GM23248 (cell line): ENCODE measurements around the gene EMP3. TPM values are rescaled to one million over a fixed set of nuclear protein-coding genes. Genes with fewer than 3 reads are reported as not detected.
A peak's percentile ranks its signal among the peaks of the same experiment; 100 is the strongest.

Experiments used
- DNase-seq: peaks from one replicate; pipeline ENCODE4 v3.0.0-alpha.2; 2015
- H2AFZ ChIP-seq: fragments of 200-600 bp; sonication (generic); 2 replicates; pipeline ENCODE4 v1.6.1; 2016; ENCODE audit warnings: antibody characterized with exemption
- H3F3A ChIP-seq: fragments of 200-600 bp; sonication (generic); 2 replicates; pipeline ENCODE4 v1.6.1; 2016; ENCODE audit warnings: mild to moderate bottlenecking, antibody characterized with exemption, mixed run types; ENCODE audit not compliant: insufficient read depth
- H3K27ac ChIP-seq: fragments of 200-600 bp; sonication (generic); 2 replicates; pipeline ENCODE4 v1.5.1; 2016; ENCODE audit warnings: mild to moderate bottlenecking
- H3K27me3 ChIP-seq: fragments of 200-600 bp; sonication (generic); replicated peaks from 2 replicates; pipeline ENCODE4 v1.6.1; 2016; ENCODE audit warnings: mild to moderate bottlenecking; ENCODE audit not compliant: insufficient read depth
- H3K36me3 ChIP-seq: fragments of 200-600 bp; sonication (generic); 2 replicates; pipeline ENCODE4 v1.6.1; 2016; ENCODE audit warnings: low read depth, mild to moderate bottlenecking
- H3K4me1 ChIP-seq: fragments of 200-600 bp; sonication (generic); 2 replicates; pipeline ENCODE4 v1.6.1; 2016; ENCODE audit warnings: mild to moderate bottlenecking; ENCODE audit not compliant: insufficient read depth
- H3K4me2 ChIP-seq: fragments of 200-600 bp; sonication (generic); one replicate; pipeline ENCODE4 v1.6.1; 2016; ENCODE audit warnings: mild to moderate bottlenecking; ENCODE audit not compliant: unreplicated experiment
- H3K4me3 ChIP-seq: fragments of 200-600 bp; sonication (generic); 2 replicates; pipeline ENCODE4 v1.5.1; 2016; ENCODE audit warnings: mild to moderate bottlenecking
- H3K79me2 ChIP-seq: fragments of 200-600 bp; sonication (generic); 2 replicates; pipeline ENCODE4 v1.6.1; 2016; ENCODE audit warnings: mild to moderate bottlenecking; ENCODE audit not compliant: insufficient read depth
- H3K9ac ChIP-seq: fragments of 200-600 bp; sonication (generic); 2 replicates; pipeline ENCODE4 v1.6.1; 2016; ENCODE audit warnings: mild to moderate bottlenecking
- H3K9me2 ChIP-seq: fragments of 200-600 bp; sonication (generic); 2 replicates; pipeline ENCODE4 v1.6.1; 2016; ENCODE audit warnings: mixed run types, mild to moderate bottlenecking, moderate library complexity; ENCODE audit not compliant: insufficient read depth
- H3K9me3 ChIP-seq: fragments of 200-600 bp; sonication (generic); one replicate; pipeline ENCODE4 v1.6.1; 2017; ENCODE audit warnings: low read depth
- H4K20me1 ChIP-seq: fragments of 200-600 bp; sonication (generic); 2 replicates; pipeline ENCODE4 v1.6.0; 2016; ENCODE audit not compliant: insufficient read depth
- EZH2 ChIP-seq: fragments of 200-600 bp; sonication (generic); IDR thresholded peaks from 2 replicates; pipeline ENCODE4 v1.6.1; 2018; ENCODE audit warnings: antibody characterized with exemption, mild to moderate bottlenecking; ENCODE audit not compliant: insufficient read depth, poor library complexity, severe bottlenecking
- EZH2phosphoT487 ChIP-seq: fragments of 200-600 bp; sonication (generic); IDR thresholded peaks from 2 replicates; pipeline ENCODE4 v1.6.1; 2018; ENCODE audit warnings: antibody characterized with exemption, moderate library complexity, mild to moderate bottlenecking, low read depth; ENCODE audit not compliant: insufficient read depth
- WGBS, 2 experiments: methylation state at CpG; one replicate each; pipeline ENCODE4 v1.1.6; 2015 to 2017; ENCODE audit warnings: low lambda C conversion rate in 2 of 2, low coverage in 1 of 2; ENCODE audit errors: missing lambda C conversion rate in 2 of 2; 5-methylcytosine and 5-hydroxymethylcytosine counted together
- in situ Hi-C: fragments of 300-500 bp; cut with MboI; formaldehyde crosslinking; loops from 2 replicates; pipeline ENCODE4 v1.15.0; 2020
- polyA plus RNA-seq: library from polyadenylated mRNA; unstranded; fragments of >200 nt; fragmentation: Nextera tagmentation; extraction: Ambion mirVana; gene quantifications from 2 replicates; pipeline ENCODE4 v1.2.1, GENCODE V29; 2016
- total RNA-seq: library from RNA; depleted of rRNA; stranded (reverse); fragments of >200 nt; shearing (Covaris generic); gene quantifications from 2 replicates; pipeline ENCODE4 v1.2.3, GENCODE V29; 2014

EMP3 gene
- total and polyA plus RNA-seq, 2 experiments from 2014 or later = 196 to 716 TPM

- WGBS, 2 experiments = 97% methylated on average over 19 to 20 of the region's 20 CpGs
- Histone ChIP-seq H4K20me1 (no peaks in the 10 kb centered on the region), H3K9me3 (no peaks in the 10 kb centered on the region), H3K9ac (no peak overlapping the region), H3K27me3 (no peaks in the 10 kb centered on the region), H3K4me2 (no peak overlapping the region), H2AFZ (no peak overlapping the region), H3K9me2 (no peaks in the 10 kb centered on the region), H3K4me1 (no peaks in the 10 kb centered on the region), H3K4me3 (no peak overlapping the region), H3K36me3 (no peaks in the 10 kb centered on the region), H3K79me2 (no peaks in the 10 kb centered on the region), H3F3A (no peaks in the 10 kb centered on the region), H3K27ac (no peak overlapping the region)
- no peak for DNase-seq
- in situ Hi-C loops = no loop called here
- no peak for TF ChIP-seq EZH2phosphoT487
- TF ChIP-seq EZH2 = no peak
Observed at GRCh38 chr19:48342414-48342738, 17.0 kb downstream of the EMP3 start.

GRCh38 chr19:48342841-48343540, 17.6 kb downstream of the EMP3 start:
- no peak overlapping the region for H3K4me2 ChIP-seq
- no peak overlapping the region for H3K27ac ChIP-seq
- no peaks in the 10 kb centered on the region for H3F3A ChIP-seq
- peak; percentile 74 for DNase-seq
- H3K4me3 ChIP-seq = no peak overlapping the region
- no peak overlapping the region for H3K9ac ChIP-seq
- no peaks in the 10 kb centered on the region for H4K20me1 ChIP-seq
- H3K36me3 ChIP-seq = no peaks in the 10 kb centered on the region
- no peak overlapping the region for H2AFZ ChIP-seq
- in situ Hi-C loops = no loop called here
- no peaks in the 10 kb centered on the region for H3K9me3 ChIP-seq
- H3K4me1 ChIP-seq = no peaks in the 10 kb centered on the region
- H3K79me2 ChIP-seq = no peaks in the 10 kb centered on the region
- H3K9me2 ChIP-seq = no peaks in the 10 kb centered on the region
- no peaks in the 10 kb centered on the region for H3K27me3 ChIP-seq
- TF ChIP-seq EZH2 = no peak
- WGBS, 2 experiments = 87 to 90% methylated on average over 23 of the region's 23 CpGs

- H3F3A ChIP-seq = no peaks in the 10 kb centered on the region
- TF ChIP-seq EZH2 (no peak), EZH2phosphoT487 (no peak)
- no peak overlapping the region for H3K9ac ChIP-seq
- in situ Hi-C loops = no loop called here
- WGBS, 2 experiments = 93 to 99% methylated on average over 6 of the region's 6 CpGs
- no peaks in the 10 kb centered on the region for H4K20me1 ChIP-seq
- no peaks in the 10 kb centered on the region for H3K9me2 ChIP-seq
- no peak overlapping the region for H3K27ac ChIP-seq
- H2AFZ ChIP-seq = no peak overlapping the region
- no peaks in the 10 kb centered on the region for H3K4me1 ChIP-seq
- no peaks in the 10 kb centered on the region for H3K27me3 ChIP-seq
- no peak for DNase-seq
- no peaks in the 10 kb centered on the region for H3K9me3 ChIP-seq
- no peaks in the 10 kb centered on the region for H3K36me3 ChIP-seq
- H3K4me3 ChIP-seq = no peak overlapping the region
- H3K79me2 ChIP-seq = no peaks in the 10 kb centered on the region
- no peak overlapping the region for H3K4me2 ChIP-seq
Observed at GRCh38 chr19:48344892-48345291, 19.5 kb downstream of the EMP3 start.

- H4K20me1 ChIP-seq = no peaks in the 10 kb centered on the region
- H3K4me1 ChIP-seq = no peaks in the 10 kb centered on the region
- no peaks in the 10 kb centered on the region for H3K27me3 ChIP-seq
- no peak overlapping the region for H2AFZ ChIP-seq
- H3K36me3 ChIP-seq = no peaks in the 10 kb centered on the region
- in situ Hi-C loops = no loop called here
- no peaks in the 10 kb centered on the region for H3F3A ChIP-seq
- DNase-seq = no peak
- no peaks in the 10 kb centered on the region for H3K9me3 ChIP-seq
- H3K27ac ChIP-seq = no peak overlapping the region
- no peak overlapping the region for H3K9ac ChIP-seq
- TF ChIP-seq EZH2phosphoT487 = no peak
- TF ChIP-seq EZH2 = no peak
- H3K4me2 ChIP-seq = no peak overlapping the region
- H3K9me2 ChIP-seq = no peaks in the 10 kb centered on the region
- H3K79me2 ChIP-seq = no peaks in the 10 kb centered on the region
- 90 to 98% methylated on average over 2 of the region's 2 CpGs for WGBS, 2 experiments
- no peak overlapping the region for H3K4me3 ChIP-seq
Observed at GRCh38 chr19:48346191-48346590, 20.8 kb downstream of the EMP3 start.

- Histone ChIP-seq H4K20me1 (no peaks in the 10 kb centered on the region), H3F3A (0 out of 2 replicates have a peak, but pooled peaks cover 4% of the 10 kb centered on the region), H3K9me3 (no peaks in the 10 kb centered on the region), H3K36me3 (no peaks in the 10 kb centered on the region), H3K79me2 (no peaks in the 10 kb centered on the region), H3K9ac (no peak overlapping the region), H3K4me1 (no peaks in the 10 kb centered on the region), H3K4me2 (no peak overlapping the region), H3K9me2 (no peaks in the 10 kb centered on the region), H3K27ac (no peak overlapping the region), H3K4me3 (no peak overlapping the region), H2AFZ (no peak overlapping the region), H3K27me3 (no peaks in the 10 kb centered on the region)
- TF ChIP-seq EZH2 (no peak), EZH2phosphoT487 (no peak)
- no peak for DNase-seq
- 71 to 82% methylated on average over 5 of the region's 5 CpGs for WGBS, 2 experiments
- in situ Hi-C loops = no loop called here
Observed at GRCh38 chr19:48348045-48348444, 22.7 kb downstream of the EMP3 start.
